Tibial nerve (tissue), 3 donors: Measurements from ENCODE around the gene DENND4B.

ENCODE experiments used
- POLR2A ChIP-seq, 2 donors: fragments of 450-650 bp; IDR thresholded peaks; one replicate each; pipeline ENCODE4 v1.6.1; 2017; ENCODE audit warnings: antibody characterized with exemption in 2 of 2, mild to moderate bottlenecking in 2 of 2, moderate library complexity in 2 of 2
- TF ChIP-seq, protein P1 (sequence below), 5 experiments: fragments of 200-600 bp in 3 of 5; fragments of 450-650 bp in 2 of 5; sonication (generic) in 3 of 5; IDR thresholded peaks; one replicate each; pipeline ENCODE4 v1.5.1; 2016 to 2019; ENCODE audit warnings: antibody characterized with exemption in 5 of 5, mild to moderate bottlenecking in 3 of 5, moderate library complexity in 2 of 5

DNA sequence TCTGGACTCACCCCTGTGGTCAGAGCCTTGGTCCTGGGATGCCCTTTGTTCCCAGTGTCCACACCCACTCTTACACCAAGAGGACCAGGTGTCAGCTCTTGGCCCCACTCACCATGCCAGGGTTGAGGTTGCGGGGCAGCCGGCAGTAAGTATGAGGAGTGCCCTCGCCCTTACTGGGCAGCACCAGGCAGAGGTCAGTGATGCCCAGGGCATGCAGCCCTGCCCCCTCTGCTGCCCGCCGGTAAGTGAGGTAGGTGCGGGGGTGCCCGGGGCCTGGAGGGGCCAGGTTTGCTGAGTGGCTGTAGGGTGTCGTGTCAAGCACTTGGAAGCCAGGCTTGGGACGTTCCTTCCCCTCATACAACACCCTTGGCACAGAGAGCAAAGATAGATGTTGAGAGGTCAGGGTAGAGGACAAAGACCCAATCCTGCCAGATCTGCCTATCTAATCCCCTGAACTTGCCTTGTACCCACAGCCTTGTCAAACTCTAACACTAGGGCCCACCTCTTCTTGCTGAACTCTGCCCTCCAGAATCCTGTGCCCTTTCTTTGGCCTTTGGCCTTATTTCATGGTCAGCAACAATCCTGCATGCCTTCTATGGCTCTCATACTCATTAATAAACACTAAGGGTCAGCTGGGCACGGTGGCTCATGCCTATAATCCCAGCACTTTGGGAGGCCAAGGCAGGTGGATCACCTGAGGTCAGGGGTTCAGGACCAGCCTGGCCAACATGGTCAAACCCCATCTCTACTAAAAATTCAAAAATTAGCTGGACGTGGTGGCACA, 3.6 kb downstream of the DENND4B start:
- TF ChIP-seq, protein P1, sequence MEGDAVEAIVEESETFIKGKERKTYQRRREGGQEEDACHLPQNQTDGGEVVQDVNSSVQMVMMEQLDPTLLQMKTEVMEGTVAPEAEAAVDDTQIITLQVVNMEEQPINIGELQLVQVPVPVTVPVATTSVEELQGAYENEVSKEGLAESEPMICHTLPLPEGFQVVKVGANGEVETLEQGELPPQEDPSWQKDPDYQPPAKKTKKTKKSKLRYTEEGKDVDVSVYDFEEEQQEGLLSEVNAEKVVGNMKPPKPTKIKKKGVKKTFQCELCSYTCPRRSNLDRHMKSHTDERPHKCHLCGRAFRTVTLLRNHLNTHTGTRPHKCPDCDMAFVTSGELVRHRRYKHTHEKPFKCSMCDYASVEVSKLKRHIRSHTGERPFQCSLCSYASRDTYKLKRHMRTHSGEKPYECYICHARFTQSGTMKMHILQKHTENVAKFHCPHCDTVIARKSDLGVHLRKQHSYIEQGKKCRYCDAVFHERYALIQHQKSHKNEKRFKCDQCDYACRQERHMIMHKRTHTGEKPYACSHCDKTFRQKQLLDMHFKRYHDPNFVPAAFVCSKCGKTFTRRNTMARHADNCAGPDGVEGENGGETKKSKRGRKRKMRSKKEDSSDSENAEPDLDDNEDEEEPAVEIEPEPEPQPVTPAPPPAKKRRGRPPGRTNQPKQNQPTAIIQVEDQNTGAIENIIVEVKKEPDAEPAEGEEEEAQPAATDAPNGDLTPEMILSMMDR (IDR thresholded peaks at IDR 0.05), result no peak
- no peak for TF ChIP-seq POLR2A (IDR thresholded peaks at IDR 0.05)
